Stomach (tissue), 4 donors: ENCODE results near the gene PRKAA1.

ENCODE experiments used
- CTCF ChIP-seq, 7 experiments: fragments of 450-650 bp in 4 of 7; fragments of 200-600 bp in 3 of 7; sonication (generic) in 3 of 7; IDR thresholded peaks; one replicate each; pipeline ENCODE4 v1.5.1; 2016 to 2019; ENCODE audit warnings: antibody characterized with exemption in 7 of 7, control low read depth in 2 of 7, mild to moderate bottlenecking in 1 of 7
- EP300 ChIP-seq: sonication (generic); formaldehyde crosslinking; IDR thresholded peaks from one replicate; pipeline ENCODE4 v1.6.1; 2017; ENCODE audit warnings: antibody characterized with exemption
- POLR2A ChIP-seq, 4 donors: fragments of 450-650 bp; IDR thresholded peaks; one replicate each; pipeline ENCODE4 v1.6.1; 2016; ENCODE audit warnings: antibody characterized with exemption in 4 of 4, control low read depth in 2 of 4, mild to moderate bottlenecking in 1 of 4, moderate library complexity in 1 of 4

DNA sequence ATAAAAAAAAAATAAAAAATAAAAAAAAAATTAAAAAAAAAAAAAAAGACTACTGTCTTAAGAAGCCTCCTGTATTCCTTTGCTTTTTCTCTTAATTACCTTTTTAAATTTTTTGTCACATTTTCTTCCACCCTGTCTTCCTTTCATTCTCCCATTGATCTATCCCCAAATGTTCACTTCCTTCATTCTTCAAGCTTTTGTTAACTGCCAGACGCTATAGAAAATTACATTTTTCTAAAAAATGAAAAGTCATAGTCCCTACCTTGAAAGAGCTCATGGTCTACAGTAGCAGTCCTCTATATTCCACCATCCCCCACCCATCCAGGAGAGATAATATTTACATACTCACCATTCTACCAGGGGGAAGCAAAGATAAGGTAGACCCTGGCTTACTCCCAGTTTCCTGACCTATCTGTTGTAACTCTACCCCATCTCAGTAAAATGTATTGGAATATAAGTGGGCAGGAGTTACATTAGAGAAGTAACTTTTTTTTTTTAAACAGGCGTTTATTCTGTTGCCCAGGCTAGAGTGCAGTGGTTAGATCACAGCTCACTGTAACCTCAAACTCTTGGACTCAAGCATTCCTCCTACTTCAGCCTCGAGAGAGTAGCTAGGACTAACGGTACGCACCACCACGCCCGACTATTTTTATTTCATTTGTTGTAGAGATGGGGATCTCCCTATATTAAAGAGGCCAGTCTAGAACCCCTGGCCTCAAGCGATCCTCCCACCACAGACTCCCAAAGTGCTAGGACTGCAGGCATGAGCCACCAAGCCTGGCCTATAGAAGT, 3.8 kb upstream of the PRKAA1 start:
- TF ChIP-seq CTCF (IDR thresholded peaks at IDR 0.05): no peak
- TF ChIP-seq EP300: no peak
- no peak for TF ChIP-seq POLR2A (IDR thresholded peaks at IDR 0.05)
